ENCODE results near the gene RPL37A.

RPL37A gene

DNA sequence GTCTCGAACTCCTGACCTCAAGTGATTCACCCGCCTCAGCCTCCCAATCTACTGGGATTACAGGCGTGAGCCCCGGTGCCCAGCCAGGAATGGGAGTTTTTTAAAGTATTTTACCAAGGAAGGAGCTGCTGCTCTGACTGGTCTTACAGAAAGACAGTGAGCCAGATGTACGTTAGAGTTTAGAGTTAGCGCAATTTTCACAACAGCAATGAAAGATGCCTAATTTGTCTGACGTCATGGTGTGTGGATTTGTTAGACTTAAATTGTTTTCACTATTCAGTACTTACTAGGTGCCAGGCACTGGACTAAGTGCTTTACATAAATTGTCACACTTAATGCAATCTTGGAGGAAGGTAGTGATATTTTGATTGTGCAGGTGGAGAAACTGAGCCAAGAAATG is 12.4 kb upstream of the RPL37A start:
- H3K27ac ChIP-seq (ENCODE audit: low read length), result no peak overlapping the region
- no peak overlapping the region for H2AFZ ChIP-seq (ENCODE audit: low read depth, low read length)
- H3K4me1 ChIP-seq (ENCODE audit: low read length), result peaks cover 9% of the 10 kb centered on the region
- no peaks in the 10 kb centered on the region for H3K79me2 ChIP-seq (ENCODE audit: low read length)
- no peaks in the 10 kb centered on the region for H4K20me1 ChIP-seq (ENCODE audit: insufficient read depth, low read length)
- H3K4me3 ChIP-seq (ENCODE audit: low read length), result no peak overlapping the region
- TF ChIP-seq, protein P1, sequence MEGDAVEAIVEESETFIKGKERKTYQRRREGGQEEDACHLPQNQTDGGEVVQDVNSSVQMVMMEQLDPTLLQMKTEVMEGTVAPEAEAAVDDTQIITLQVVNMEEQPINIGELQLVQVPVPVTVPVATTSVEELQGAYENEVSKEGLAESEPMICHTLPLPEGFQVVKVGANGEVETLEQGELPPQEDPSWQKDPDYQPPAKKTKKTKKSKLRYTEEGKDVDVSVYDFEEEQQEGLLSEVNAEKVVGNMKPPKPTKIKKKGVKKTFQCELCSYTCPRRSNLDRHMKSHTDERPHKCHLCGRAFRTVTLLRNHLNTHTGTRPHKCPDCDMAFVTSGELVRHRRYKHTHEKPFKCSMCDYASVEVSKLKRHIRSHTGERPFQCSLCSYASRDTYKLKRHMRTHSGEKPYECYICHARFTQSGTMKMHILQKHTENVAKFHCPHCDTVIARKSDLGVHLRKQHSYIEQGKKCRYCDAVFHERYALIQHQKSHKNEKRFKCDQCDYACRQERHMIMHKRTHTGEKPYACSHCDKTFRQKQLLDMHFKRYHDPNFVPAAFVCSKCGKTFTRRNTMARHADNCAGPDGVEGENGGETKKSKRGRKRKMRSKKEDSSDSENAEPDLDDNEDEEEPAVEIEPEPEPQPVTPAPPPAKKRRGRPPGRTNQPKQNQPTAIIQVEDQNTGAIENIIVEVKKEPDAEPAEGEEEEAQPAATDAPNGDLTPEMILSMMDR (IDR thresholded peaks at IDR 0.05; ENCODE audit: low read depth, low read length), result no peak
- no peak for TF ChIP-seq EZH2phosphoT487 (IDR thresholded peaks at IDR 0.05; ENCODE audit: low read depth)
- H3K27me3 ChIP-seq (ENCODE audit: low read depth, low read length), result no peaks in the 10 kb centered on the region
- H3K9ac ChIP-seq (ENCODE audit: low read length), result no peak overlapping the region
- no peaks in the 10 kb centered on the region for H3K9me3 ChIP-seq (ENCODE audit: insufficient read depth, low read length)
- H3K36me3 ChIP-seq (replicated peaks; ENCODE audit: low read depth, low read length), result peaks cover 11% of the 10 kb centered on the region
- H3K4me2 ChIP-seq (ENCODE audit: low read length), result no peak overlapping the region

DNA sequence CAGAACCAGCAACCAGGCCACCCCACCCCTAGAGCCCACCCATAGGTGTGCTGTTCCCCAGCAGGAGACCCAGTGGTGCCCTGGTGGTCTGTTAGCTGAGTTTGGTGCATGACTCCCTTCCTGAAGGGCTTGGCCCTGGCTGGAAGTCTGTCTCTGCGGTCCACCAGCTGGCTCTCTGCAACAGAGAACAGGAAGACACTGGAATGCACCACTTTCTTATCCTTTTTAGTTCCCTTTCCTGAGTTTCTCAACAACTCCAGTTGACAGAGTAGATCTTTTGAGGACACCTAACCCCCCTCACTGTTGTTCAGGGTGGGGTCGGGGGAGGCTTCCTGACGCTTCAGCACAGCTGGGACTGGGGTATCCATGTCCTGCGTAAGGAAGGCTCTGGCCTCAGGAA is 11.9 kb upstream of the RPL37A start:
- no peak overlapping the region for H3K9ac ChIP-seq (ENCODE audit: low read length)
- no peak overlapping the region for H3K27ac ChIP-seq (ENCODE audit: low read length)
- H3K4me2 ChIP-seq (ENCODE audit: low read length), result no peak overlapping the region
- no peaks in the 10 kb centered on the region for H4K20me1 ChIP-seq (ENCODE audit: insufficient read depth, low read length)
- H3K79me2 ChIP-seq (ENCODE audit: low read length), result no peaks in the 10 kb centered on the region
- H3K27me3 ChIP-seq (ENCODE audit: low read depth, low read length), result no peaks in the 10 kb centered on the region
- no peaks in the 10 kb centered on the region for H3K9me3 ChIP-seq (ENCODE audit: insufficient read depth, low read length)
- no peak overlapping the region for H3K4me3 ChIP-seq (ENCODE audit: low read length)
- H3K36me3 ChIP-seq (replicated peaks; ENCODE audit: low read depth, low read length), result peaks cover 11% of the 10 kb centered on the region
- TF ChIP-seq, protein P1 (IDR thresholded peaks at IDR 0.05; ENCODE audit: low read depth, low read length), result no peak
- TF ChIP-seq EZH2phosphoT487 (IDR thresholded peaks at IDR 0.05; ENCODE audit: low read depth), result no peak
- H2AFZ ChIP-seq (ENCODE audit: low read depth, low read length), result no peak overlapping the region
- peaks cover 10% of the 10 kb centered on the region for H3K4me1 ChIP-seq (ENCODE audit: low read length)

DNA sequence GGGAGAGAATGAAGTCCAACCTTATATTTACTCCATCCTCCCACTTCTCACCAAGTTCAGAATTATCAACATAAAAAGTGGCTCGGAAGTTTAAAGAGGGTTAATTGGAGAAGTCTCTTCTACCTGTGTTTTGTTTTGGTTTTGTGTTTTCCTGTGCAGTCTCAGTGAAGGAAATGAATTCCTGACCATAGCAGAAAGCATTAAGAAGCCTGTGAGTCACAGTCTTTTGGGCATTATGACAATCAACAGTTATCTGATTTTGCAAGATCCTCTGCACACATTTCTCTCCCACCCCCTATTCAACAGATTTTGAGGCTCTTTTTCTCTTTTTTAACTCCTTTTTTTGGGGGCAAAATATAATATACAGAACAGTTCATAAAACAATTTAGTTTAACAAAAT is 8.6 kb upstream of the RPL37A start:
- Histone ChIP-seq H3K27me3 (ENCODE audit: low read depth, low read length) (no peaks in the 10 kb centered on the region), H3K4me3 (ENCODE audit: low read length) (no peak overlapping the region), H3K36me3 (replicated peaks; ENCODE audit: low read depth, low read length) (no peaks in the 10 kb centered on the region), H3K4me1 (ENCODE audit: low read length) (peaks cover 10% of the 10 kb centered on the region), H3K27ac (ENCODE audit: low read length) (no peak overlapping the region), H3K4me2 (ENCODE audit: low read length) (no peak overlapping the region), H3K79me2 (ENCODE audit: low read length) (no peaks in the 10 kb centered on the region), H4K20me1 (ENCODE audit: insufficient read depth, low read length) (no peaks in the 10 kb centered on the region), H3K9me3 (ENCODE audit: insufficient read depth, low read length) (no peaks in the 10 kb centered on the region), H3K9ac (ENCODE audit: low read length) (no peak overlapping the region), H2AFZ (ENCODE audit: low read depth, low read length) (no peak overlapping the region)
- TF ChIP-seq, protein P1 (IDR thresholded peaks at IDR 0.05; ENCODE audit: low read depth, low read length), result no peak
- TF ChIP-seq EZH2phosphoT487 (IDR thresholded peaks at IDR 0.05; ENCODE audit: low read depth), result no peak

DNA sequence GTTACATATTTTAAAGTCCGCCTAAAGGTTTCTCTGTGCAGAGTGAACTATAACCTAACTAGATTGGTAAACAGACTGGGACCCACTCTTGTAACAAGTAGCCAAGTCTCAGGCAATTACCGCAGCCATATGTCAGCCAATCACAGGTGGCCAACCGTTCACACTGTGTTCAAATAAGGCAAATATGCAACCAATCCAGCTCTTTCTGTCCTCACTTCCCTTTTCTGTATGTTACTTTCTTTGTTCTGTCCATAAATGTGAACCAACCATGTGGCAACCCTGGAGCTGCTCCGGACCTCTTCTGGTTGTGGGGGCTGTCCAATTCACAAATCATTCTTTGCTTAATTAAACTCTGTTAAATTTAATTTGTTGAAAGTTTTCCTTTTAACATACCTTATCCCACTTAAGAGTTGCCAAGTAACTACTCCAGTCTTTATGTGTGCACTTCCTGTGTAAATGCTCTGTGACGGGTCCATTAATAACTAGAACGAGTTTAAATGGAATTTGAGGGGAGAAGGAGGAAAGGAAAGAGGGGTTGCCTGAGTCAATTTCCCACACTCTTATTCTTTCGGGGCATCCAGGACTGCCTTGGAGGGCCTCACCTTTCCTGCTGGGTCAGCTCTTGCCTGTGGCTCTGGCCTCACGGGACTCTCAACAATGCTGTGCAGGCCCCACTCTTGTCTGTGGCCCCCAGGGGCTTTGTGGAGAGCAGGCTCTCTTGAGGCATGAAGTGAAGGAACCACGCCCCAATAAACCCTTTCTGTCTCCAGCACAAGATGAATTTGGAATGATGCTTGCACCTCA is 6.6 kb upstream of the RPL37A start:
- Histone ChIP-seq H3K4me2 (ENCODE audit: low read length) (peak overlapping the region; percentile 12; the same call in 1 of the 2 replicates), H3K27me3 (ENCODE audit: low read depth, low read length) (no peaks in the 10 kb centered on the region), H3K9ac (ENCODE audit: low read length) (no peak overlapping the region), H3K4me3 (ENCODE audit: low read length) (no peak overlapping the region), H4K20me1 (ENCODE audit: insufficient read depth, low read length) (no peaks in the 10 kb centered on the region), H3K79me2 (ENCODE audit: low read length) (no peaks in the 10 kb centered on the region), H3K4me1 (ENCODE audit: low read length) (peaks cover 22% of the 10 kb centered on the region), H3K27ac (ENCODE audit: low read length) (no peak overlapping the region), H3K9me3 (ENCODE audit: insufficient read depth, low read length) (no peaks in the 10 kb centered on the region), H2AFZ (ENCODE audit: low read depth, low read length) (peak overlapping the region; percentile 69), H3K36me3 (replicated peaks; ENCODE audit: low read depth, low read length) (no peaks in the 10 kb centered on the region)
- TF ChIP-seq, protein P1 (IDR thresholded peaks at IDR 0.05; ENCODE audit: low read depth, low read length), result no peak
- TF ChIP-seq EZH2phosphoT487 (IDR thresholded peaks at IDR 0.05; ENCODE audit: low read depth), result no peak
